CD4-positive, alpha-beta T cell treated with Interleukin-15 for 1 hour (primary cell): ENCODE results near the gene INHBC.
"Not testable (repeated sequence)": the region's sequence is repeated elsewhere in the genome, so short reads cannot be mapped to it uniquely, and the experiment has no call there.

Experiments used
- DNase-seq: peaks from one replicate; pipeline ENCODE4 v3.0.0-alpha.2; 2020

INHBC gene

DNA sequence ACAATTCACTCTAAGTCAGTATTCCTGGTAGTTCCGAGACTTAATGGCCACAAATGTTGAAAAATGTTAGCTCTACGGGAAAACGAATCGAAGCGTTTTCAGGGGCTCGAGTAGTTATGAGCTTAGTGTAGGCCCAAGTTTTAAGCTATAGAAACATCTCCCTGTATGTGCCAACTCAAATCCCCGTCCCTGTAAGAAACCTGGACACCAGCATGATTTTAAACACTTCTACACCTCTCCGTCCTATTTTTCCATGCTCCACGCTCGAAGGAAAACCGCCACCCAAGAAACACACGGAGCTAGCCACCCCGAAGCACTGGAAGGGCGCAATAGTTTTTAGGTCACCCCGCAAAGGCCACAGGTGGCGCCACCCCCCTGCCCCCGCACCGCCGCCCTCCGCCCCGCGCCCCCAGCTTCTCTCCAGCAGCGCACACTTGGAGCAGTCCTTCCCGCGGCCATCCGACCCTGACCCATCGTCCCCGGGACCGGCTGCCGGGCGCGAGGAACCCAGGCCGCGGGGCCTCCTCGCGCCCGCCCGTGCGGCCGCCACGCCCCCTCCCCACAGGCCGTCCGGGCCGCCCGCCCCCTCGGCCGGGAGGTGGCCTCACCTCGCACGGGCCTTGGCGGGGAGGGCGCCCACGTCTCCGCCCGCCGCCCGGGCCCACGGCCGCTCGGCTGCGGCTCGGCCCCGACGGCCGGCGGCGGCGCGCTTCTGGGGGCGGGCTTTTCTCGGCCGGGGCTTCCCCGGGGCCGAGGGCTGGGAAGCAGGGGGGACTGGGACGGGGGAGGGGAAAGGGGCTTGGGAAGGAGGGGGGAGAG, 4.3 kb upstream of the INHBC start:
- no peak for DNase-seq

- peak; percentile 96 for DNase-seq
These were observed 3.5 kb upstream of the INHBC start, which contains the start of gene R3HDM2 for GRCh38 chr12:57430931-57431566. R3HDM2 (minus strand) TSS chr12:57431043; CDS start chr12:57310428, 120,615 bp downstream.

- DNase-seq, result no peak
These were observed 2.9 kb upstream of the INHBC start for GRCh38 chr12:57431654-57432188.

- DNase-seq, result no peak
These were observed 1.2 kb upstream of the INHBC start for GRCh38 chr12:57433370-57433769.

- DNase-seq, result no peak
These were observed 709 bp downstream of the INHBC start for GRCh38 chr12:57435293-57435692.

DNA sequence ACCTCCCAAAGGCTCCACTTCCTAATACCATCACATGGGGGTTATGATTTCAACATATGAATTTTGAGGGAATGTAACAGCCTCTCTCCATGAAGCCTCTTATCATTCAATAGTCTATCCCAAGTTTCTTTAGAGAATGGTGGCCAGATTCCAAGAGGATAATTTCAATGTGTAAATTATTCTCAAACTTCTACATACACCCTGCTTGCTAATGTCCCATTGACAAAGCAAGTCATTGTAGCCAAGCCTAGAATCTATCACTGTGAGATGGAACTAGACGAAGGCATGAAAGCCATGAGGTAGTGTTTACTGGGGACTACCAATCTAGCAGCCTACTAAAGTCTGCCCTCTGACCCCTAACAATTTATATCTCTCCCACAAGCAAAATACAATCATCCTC, 3.8 kb downstream of the INHBC start:
- DNase-seq, result no peak

DNA sequence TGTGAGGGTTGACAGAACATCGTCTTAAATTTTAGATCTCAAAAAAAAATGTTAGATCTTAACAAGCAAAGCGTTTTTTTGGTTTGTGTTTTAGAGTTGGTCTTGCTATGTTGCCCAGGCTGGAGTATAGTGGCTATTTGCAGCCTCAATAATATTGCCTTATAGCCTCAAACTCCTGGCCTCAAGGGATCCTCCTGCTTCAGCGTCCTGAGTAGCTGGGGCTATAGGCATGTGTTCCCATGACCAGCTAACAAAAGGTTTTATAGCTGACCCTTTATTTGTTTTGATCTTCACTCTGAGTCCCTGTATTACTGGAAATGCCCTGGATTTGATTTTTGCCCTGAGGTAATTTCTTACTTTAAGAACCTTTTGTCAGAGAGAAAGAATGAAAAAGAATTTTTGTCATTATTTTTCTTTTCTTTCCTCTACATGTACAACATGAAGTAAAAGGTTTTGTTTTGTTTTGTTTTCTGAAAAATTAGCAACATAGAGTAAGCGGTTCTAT, 5.2 kb downstream of the INHBC start:
- no peak for DNase-seq

- not testable (repeated sequence) for DNase-seq
These were observed 6.8 kb downstream of the INHBC start for GRCh38 chr12:57441393-57441792.

DNA sequence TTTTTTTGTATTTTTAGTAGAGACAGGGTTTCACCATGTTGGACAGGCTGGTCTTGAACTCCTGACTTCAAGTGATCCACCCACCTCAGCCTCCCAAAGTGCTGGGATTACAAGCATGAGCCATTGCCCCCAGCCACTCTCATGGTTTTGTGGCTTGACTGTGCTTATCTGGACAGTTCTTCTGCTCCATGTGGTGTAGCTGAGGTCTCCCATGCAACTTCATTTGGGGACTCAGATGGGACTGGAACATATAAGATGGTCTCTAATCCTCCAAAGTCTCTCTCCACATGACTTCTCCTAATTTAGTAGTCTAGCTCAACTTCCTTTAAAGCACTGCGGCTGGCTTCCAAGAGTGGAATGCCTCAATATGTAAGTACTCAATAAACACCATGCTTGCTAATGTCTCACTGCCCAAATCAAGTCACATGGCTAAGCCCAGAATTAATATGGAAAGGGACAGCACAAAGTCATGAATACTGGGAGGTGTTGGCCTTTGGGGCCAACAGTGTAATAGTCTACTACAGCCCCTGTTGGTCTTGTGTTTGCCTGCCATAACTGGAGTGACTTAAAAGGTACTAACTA, 7.4 kb downstream of the INHBC start:
- DNase-seq, result no peak

DNA sequence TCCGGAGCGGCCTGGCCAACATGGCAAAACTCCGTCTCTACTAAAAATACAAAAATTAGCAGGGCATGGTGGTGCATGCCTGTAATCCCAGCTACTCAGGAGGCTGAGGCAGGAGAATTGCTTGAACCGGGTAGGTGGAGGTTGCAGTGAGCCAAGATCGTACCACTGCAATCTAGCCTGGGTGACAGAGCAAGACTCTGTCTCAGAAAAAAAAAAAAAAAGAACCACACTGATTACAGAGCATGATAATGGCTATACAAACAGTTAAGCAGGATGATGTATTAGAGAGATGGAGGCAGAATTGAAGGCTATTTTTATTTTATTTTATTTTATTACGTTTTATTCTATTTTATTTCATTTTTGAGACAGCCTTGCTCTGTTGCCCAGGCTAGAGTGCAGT, 9.8 kb downstream of the INHBC start:
- DNase-seq, result not testable (repeated sequence)

DNA sequence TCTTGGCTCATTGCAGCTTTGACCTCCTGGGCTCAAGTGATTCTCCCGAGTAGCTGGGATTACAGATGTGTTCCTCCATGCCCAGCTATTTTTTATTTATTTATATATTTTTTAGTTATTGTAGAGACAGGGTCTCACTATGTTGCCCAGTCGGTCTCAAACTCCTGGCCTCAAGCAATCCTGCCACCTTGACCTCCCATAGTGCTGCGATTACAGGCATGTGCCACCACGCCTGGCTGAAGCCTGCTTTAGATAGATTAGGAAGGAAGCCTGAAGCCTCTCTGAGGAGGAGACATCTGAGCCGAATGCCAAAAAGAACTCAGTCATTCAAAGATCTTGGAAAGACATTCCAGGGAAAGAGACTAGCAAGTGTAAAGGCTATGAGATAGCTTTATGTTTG, 10.2 kb downstream of the INHBC start:
- DNase-seq, result no peak

- DNase-seq, result no peak
These were observed 11.8 kb downstream of the INHBC start for GRCh38 chr12:57446292-57446960.

GRCh38 chr12:57448669-57449068, 14.1 kb downstream of the INHBC start:
- DNase-seq, result no peak

DNA sequence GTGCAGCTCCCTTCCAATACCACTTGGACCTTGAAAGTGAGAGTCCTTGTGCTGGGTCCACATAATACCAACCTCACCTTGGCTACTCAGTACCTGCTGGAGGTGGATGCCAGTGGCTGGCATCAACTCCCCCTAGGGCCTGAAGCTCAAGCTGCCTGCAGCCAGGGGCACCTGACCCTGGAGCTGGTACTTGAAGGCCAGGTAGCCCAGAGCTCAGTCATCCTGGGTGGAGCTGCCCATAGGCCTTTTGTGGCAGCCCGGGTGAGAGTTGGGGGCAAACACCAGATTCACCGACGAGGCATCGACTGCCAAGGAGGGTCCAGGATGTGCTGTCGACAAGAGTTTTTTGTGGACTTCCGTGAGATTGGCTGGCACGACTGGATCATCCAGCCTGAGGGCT, 14.8 kb downstream of the INHBC start:
- DNase-seq, result no peak

DNA sequence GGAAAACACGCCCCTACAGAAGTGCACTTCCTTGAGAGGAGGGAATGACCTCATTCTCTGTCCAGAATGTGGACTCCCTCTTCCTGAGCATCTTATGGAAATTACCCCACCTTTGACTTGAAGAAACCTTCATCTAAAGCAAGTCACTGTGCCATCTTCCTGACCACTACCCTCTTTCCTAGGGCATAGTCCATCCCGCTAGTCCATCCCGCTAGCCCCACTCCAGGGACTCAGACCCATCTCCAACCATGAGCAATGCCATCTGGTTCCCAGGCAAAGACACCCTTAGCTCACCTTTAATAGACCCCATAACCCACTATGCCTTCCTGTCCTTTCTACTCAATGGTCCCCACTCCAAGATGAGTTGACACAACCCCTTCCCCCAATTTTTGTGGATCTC, 15.5 kb downstream of the INHBC start:
- no peak for DNase-seq

- no peak for DNase-seq
These were observed 16.7 kb downstream of the INHBC start for GRCh38 chr12:57451233-57451778.

DNA sequence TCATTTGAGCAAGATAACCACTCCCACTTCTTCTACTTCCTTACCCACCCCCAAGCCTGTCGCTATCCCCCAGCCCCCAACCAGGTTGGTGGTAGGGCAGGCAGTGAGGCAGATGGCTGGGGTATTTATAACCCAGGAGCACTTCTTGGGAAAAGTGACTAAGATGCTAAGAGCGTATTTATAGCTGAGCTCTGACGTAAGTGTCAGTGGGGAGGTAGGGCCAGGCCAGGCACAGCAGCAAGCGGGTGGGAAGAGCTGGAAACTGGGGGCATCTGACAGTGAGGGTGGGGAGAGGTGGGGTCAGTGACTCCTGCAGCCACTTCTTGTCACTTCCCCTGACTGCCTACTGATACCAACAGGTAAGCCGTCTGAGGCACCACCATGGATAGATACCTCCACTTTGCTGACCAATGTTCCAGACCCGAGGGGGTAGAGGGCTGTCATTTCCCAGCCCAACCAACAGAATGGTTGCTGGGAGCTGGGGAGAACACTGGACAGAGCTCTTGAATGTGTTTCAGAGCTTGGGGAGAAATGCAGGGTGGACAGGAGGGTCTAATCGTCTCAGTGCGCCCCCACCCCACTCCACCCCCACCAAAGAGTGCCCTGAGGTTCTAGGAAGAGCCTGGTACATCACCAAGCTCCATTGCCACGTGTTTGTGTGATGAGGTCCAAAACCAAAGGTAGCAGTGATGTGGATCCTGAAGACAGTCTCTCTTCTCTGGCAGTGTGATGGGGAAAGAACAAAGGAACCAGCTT, 17.8 kb downstream of the INHBC start:
- no peak for DNase-seq

DNA sequence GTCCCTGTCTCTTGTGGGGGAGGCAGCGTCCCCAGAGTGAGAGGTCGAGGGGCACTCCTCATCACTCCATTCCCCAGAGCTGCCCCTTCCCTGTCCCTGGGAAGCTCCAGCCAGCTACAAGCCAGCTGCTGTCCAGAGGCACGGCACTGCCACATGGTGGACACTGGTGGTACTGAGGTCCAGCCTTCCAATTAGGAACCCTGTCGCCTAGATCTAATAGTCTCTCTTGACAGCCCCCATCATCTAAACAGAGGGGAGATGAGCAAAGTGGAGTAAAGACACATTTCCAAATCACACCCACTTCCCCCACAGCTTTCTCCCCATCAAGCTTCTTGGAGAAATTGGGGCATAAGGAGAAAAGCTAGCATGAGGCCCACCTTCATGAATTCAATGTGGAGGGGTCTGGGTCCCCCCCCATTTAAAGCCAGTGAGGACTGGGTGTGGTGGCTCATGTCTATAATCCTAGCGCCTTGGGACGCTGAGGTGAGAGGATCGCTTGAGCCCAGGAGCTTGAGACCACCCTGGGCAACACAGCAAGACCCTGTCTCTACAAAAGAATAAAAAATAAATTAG, 18.4 kb downstream of the INHBC start:
- DNase-seq, result peak; percentile 50

DNA sequence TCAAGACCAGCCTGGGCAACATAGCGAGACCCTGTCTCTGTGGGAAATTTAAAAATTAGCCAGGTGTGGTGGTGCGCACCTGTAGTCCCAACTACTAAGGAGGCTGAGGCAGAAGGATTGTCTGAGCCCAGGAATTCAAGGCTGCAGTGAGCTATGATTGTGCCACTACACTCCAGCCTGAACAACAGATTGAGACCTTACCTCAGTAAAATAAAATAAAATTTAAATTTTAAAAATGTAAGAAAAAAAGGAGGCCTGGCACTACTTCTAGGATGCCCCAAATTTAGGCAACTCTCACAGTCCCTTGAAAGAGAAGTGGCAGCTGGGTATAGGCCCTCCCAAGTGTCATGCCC, 19.6 kb downstream of the INHBC start:
- DNase-seq, result no peak

- no peak for DNase-seq
These were observed 20.2 kb downstream of the INHBC start, which contains the start of gene INHBE for GRCh38 chr12:57454566-57455373. INHBE (plus strand) TSS chr12:57455307; CDS start chr12:57455537, 230 bp downstream.
